ENCODE measurements around the gene OGA. TPM values are rescaled to one million over a fixed set of nuclear protein-coding genes. Genes with fewer than 3 reads are reported as not detected.

Gene OGA
- 407 TPM for total RNA-seq

DNA sequence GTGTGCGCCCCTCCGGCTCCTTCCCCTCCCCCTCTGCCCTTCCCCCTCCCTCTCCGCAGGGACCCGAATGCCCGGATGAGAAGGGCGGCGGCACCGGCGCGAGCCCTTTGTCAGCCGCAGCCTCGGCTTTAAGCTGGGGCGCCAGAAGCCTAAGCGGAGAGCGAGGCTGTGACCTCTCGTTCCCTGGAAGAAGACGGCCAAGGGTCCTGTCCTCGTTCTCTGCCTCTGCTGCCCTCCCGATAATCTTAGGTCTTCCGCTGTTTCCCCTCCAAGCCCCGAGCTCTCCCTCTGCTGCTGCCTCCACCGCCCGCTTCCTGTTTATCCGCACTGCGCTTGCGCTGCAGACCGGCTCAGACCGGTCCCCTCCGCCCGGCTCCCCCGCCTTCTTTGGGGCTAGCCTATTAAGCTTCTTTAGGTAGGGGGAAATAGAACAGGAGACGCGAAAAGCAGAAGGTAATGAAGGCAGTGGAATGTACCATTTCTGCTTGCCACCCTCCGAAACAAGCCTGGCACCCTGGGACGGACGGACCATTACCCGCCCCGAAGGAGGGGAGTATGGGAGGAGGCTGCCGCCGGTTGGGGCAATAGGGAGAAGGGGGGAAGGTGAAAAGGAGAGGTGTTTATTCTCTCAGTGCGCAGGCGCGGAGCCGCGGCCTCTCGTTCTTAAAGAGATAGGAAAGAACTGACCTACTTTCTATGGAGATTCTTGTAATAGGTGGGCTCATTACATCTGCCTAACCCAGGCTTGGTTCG, at the start of gene OGA:
OGA (minus strand) TSS at position 326 of the 753 bp plus-strand sequence. CDS start 422 bp downstream, outside the sequence.
- DNase-seq (ENCODE audit: low spot score in 2 of 2) (peak; percentile 91), FAIRE-seq (no peak)

DNA sequence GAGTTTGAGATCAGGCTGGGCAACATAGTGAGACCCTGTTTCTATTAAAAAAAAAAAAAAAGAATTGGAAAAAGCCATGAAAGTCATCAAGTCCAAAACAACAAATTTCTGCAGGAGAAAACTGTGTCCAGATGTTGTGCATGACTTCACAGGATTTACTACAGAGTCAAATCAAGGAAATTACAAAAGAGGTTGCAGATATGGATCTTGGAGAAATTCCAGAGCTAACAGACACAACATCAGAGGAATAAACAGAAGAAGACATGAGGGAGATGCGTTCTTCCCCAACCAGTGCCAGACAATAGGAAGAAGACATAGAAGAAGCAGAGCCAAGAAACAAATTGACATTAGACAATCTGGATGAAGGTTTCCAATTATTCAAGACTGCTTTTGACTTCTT, 49.7 kb upstream of the OGA start:
- FAIRE-seq: no peak
- no peak for DNase-seq (ENCODE audit: low spot score in 2 of 2)

DNA sequence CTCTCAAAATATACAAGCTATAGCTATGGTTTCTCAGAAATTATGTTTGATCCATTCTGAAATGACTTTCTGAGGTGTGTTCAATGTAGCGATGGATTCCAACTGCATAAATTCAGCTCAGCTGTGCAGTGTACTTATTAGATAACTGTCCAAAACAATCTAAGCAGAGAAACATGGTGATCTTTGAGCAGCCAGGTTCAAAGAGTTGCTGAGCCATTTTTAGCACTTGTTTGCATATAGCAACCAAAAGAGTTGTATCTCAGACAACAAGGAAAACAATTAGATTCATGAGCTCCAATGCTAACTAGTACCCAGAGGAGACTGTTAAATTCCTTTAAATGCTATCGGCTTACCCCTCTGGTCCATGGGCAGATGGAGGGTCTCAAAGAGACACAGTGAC, 41.3 kb upstream of the OGA start:
- DNase-seq (ENCODE audit: low spot score in 2 of 2) (no peak), FAIRE-seq (no peak)

DNA sequence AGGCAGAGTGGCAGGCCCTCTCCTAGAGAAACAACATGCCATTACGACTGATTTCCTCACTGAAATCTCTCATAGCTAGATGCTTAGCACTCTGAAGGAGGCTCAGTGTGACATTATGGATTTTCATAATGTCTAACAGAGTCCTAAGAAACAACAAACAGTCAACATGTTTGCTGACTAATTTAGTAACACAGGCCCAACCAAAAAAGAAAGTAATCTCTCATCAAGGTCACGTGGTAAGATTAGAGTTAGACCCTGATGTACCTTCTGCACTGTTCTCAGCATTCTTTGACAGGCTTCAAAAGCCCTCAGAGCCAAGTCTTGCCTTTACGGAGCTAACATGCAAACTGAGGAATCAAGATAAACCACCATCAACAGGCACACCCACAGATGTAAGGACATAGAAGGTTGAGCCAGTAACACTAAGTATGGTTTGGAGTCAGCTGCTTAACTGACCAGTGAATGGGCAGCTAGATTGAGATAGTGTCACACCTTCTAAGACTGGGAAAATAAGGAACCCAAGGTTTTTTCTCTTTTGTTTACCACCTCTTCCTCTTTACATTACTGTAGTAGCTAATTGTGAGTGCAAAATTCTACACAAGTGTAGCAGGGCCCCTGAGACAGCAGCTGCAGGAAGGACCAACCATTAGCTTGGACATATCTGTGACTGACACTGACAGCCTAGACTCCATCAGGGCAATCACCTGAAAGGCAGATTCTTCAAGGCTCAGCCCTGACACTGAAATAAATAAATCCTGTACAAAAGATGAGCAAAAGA, 40.7 kb upstream of the OGA start:
- no peak for DNase-seq (ENCODE audit: low spot score in 2 of 2)
- FAIRE-seq: no peak

DNA sequence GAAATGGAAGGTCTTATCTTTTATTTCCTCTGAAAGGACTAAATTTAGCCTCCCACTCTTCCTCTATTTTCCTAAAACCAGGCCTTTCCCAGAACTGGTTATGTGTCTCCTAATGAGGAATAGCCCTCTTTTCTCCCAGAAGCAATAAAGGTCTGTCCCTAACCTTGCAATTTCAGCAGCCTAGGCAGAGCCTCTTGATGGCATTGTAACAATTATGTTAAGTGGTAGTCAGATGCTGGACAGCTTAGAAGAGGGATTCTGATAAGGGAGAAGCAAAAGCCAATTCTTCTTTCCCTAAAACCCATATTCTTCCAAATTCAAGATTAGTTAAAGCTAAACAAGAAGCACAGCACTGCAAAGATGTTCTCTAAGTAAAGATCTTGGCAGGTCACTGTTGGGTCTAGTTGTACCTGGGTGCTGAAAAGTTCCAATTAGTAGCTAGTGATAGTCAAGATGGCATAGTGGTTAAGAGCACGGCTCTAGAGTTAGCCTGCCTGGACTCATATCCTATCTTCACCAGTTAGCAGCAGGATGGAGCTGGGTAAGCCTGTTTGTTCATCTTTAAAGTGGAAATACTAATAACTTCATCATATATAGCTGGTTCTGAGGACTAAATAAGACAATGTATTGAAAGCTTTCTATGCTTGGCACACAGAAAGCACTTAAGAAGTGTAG, 39.7 kb upstream of the OGA start:
- DNase-seq (ENCODE audit: low spot score in 2 of 2): no peak
- FAIRE-seq: no peak

DNA sequence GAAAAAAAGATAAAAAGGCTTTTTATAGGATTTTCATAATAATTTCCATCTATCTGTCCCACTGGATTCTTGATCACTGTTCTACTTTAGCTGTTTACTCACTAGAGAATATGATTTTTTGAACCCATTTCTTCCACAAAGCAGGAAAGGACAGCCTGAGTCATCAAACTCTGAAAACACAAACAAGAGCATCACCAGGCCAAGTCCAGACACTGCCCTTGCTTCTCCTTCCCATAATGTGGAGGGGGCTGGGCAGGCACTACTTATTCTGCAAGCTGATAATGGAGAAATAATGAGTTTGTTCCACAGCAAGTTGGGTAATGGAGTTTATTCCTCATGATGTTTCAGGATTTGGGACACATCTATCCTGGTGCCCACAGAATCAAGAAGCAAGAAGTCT, 38.4 kb upstream of the OGA start:
- no peak for FAIRE-seq
- DNase-seq (ENCODE audit: low spot score in 2 of 2): no peak

DNA sequence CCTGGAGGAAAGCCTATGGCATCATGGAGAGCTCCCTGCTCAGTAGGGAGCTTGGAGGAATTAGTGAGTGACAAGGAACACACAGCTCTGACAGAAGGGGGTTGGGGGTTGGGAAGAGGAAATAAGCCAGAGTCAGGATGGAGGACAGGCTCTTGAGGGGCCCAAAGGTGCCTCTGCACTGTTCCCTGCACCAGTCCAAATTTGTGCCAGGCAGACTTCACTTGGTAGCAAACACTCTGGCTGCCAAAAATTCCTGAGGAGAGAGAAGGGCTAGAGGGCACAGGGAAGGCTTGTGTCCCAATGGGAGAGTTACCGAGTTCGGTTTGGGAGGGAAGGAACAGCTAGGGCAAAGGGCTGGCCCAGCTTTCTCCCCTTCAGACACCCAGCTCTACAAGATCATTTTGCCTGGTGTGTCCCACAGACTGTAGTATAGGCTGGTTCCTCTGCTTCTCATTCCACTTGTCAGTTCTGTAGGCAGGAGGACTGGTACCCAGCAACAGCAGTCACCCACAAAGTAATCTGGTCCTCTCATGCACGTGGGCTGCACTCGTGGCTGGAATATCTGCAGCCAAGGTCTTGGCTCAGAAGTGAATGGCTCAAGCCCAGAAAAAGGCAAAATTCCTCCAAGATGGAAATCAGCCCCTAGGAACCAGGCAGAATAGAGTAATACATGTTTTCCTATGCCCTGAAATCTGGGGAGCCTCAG, 33.3 kb upstream of the OGA start:
- DNase-seq (ENCODE audit: low spot score in 2 of 2) (no peak), FAIRE-seq (no peak)

DNA sequence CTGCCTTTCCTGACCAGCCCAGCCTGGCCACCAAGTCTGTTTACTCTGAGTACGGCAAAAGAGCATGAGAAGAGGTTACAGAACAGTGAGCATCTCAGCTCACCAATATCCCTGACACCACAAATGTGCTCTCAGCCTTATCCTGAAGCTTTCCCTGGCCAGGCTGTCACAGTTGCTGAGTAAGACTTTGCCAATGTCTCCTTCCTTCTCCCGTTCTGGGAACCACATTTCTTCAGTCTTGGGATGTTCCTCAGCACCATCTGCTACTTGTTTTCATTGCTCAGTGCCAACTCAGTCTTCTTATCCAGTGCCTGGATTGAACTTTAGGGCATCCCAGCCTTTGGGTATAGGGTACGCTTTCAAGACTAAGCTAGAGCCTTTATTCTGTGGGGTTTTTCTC, 32.5 kb upstream of the OGA start:
- DNase-seq (ENCODE audit: low spot score in 2 of 2) (no peak), FAIRE-seq (no peak)

DNA sequence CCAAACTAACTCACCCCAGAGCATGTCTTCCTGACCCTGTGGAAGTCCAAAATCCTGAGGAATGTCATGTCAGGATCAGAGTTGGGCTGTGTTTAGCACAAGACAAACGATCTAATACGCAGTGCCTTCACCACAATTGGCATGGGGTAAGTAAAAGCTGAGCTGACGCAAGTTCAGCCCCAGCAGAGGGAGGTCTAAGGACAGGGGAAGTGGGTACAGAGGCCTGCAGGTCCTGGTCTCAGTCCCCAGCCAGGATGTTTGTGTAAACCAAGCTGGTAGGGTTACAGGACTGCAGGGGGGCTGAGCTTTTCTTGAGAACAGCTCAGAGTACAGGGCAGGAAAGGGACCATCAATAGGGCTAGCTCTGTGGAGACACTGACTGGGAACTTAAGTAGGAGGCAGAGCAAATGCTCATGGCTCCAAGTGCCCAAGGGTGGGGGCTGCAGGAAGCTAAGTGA, 30.7 kb upstream of the OGA start:
- FAIRE-seq (no peak), DNase-seq (ENCODE audit: low spot score in 2 of 2) (no peak)

DNA sequence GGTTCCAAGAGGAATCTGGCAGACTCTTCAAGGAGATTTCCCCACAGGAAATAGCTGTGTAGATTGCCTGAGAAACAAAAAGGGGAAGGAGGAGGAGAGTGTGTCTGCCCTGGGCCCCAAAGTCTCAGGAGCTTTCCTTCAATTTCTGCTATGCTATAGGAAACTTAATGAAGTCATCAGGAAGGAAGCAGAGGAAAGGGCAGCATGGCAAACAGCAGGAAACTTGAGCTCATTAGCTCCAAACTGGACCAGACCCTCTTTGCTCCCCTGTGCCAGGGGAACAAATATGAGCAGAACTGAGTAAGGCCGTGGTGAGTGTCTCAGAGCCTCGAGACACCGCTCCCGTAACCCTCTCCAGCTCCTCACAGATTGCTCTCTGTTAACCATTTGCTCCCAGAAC, 30.2 kb upstream of the OGA start:
- DNase-seq (ENCODE audit: low spot score in 2 of 2) (no peak), FAIRE-seq (no peak)

DNA sequence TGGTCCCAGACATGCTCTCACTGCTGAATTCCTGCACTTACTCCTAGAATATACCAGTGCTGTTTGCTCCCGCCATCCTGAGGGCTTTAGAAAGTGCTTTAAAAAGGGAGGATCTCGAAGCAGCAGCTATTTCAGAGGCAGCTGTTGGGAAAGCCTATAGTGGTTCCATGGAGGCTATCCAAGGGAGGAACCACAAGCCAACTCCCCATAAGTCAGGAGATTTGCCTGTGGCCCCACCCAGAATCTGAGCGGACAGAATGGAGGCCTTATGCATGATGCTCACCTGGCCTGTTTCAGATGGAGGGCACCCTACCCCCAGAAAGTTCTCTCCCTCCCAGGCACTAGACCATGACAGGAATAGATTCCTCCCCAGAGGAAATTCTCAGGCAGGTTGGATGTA, 27.6 kb upstream of the OGA start:
- DNase-seq (ENCODE audit: low spot score in 2 of 2) (no peak), FAIRE-seq (no peak)

DNA sequence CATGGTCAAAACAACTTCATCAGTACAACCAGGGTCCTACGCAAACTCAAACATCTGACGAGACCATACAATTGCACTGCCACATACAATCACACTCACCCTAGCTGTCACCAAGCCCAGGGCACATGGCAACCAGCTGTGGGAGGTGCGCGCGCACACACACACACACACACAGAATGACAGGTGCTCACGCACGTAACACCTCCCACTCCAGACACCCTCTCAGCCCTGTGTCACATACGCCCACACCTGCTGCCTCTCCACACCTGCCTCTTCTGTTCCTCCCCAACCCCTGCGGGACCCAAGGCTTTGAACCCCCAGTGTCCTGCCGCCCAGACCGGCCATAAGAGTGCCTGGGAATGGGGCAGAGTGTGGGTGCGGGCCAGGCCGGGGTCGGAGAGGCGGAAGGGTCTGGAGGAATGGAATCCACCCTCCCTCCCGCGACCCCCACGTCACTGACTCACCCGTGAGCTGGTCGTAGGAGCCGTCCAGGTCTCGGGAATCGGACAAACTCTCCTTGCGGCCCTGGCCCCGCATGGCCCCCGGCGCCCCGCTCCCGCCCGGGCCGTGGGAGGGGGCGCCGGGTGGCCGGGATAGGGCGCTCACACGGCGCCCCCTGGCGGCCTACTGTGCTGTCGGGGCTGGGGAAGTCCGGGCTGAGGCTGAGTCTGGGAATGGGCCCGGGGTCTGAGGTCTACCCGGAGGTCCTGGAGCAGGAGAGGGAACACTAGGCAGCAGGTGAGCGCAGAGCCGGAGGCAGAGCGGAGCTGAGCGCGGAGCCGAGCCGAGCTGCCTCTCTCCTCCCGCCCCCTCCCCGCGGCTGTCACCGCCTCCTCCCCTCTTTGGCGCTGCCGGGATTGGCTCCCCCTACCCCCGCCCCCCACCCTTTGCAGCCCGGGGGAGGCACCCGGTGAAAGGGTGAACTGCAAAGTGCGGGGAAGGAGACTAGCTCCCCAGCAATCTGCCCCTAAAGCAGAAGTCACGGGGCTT, 25.1 kb upstream of the OGA start, which contains the start of gene KCNIP2:
KCNIP2 (minus strand) TSS at position 769 of the 990 bp plus-strand sequence; CDS start at position 537, 232 bp downstream.
- peak in 1 of 2 donors; percentile 72 for DNase-seq (ENCODE audit: low spot score in 2 of 2)
- no peak for FAIRE-seq

DNA sequence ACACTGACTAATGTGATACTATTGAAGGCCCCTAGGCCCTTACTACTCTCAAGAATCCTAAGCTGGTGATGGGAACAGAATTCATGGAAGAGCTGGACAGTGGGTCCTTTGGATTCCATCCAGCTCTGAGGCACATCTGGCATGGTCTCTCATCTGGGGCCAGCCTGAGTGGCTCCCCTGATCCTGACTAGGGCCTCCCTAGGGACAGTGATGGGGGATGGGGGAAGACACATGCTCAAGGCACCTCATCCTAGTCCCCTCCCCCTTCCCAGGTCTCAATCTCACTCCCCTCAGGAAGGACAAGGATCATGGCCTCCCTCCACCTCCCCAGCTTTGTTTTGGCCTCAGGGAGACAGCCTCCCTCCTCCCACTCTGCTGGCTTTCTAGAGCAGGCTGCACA, 23.6 kb upstream of the OGA start:
- FAIRE-seq (no peak), DNase-seq (ENCODE audit: low spot score in 2 of 2) (no peak)

DNA sequence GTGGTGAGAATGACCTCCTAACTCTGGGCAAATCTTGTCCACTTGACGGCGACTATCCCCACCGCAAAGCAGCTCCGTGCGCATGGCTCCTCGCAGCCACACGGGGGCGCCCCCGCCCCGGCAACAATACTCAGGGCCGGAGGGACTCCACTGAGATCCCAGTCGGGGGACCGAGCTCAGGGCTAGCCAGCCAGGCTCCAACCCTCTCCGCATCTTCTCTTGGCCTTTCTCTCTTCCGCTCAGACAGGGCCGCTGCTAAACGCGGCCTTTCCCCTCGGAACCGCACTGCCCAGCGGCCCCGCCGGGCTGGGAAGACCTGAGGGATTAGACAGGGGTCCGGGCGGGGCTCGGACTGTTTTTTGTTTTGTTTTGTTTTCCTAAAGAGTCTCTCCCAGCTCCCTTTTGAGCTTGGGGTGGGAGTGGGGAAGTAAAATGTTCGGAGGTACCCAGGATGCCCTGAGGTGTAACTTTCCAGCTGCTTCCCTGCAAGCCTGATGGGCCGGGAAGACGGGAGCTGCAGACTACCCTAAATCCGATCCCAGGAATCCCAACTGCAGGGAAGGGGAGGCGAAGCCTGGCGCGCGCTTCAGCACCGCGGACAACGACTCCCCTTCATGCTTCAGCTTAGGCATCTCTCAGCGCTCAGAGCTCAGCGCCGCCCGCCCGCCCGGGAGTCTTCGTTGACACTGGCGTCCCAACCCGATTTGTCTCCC, 22.7 kb upstream of the OGA start:
- FAIRE-seq: no peak

DNA sequence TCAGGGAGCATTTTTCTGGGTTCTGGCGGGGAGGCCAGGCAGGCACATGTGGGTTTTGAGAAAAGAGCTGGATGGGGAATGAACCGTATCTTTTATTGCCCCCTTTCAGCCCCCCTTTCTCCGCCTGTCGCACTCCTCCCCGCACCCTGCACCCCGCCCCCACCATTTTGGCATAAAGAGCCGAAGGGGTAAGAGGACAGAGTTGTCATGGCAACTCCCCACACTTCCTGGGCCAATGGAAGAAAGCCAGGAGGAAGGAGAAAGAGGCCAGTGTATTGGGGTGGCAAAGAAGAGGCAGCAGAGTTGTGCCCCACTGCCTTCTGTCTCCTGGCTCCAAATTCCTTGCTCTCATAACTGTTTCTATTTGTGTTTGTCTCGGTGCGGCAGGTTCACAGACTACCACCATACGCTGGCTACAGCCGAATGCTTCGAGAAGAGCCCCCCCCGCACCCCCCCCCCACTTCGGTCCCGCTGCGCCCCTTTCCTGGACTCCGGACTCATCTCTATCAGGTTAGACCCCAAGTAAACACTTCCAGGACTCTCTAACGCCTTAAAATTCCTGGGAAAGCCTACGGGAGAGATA, 21.9 kb upstream of the OGA start:
- FAIRE-seq: no peak
- peak in 1 of 2 donors; percentile 67 for DNase-seq (ENCODE audit: low spot score in 2 of 2)

More for the DNA sequence above, 22.7 kb upstream of the OGA start:
- peak; percentile 83 to 85 for DNase-seq (ENCODE audit: low spot score in 2 of 2)

DNA sequence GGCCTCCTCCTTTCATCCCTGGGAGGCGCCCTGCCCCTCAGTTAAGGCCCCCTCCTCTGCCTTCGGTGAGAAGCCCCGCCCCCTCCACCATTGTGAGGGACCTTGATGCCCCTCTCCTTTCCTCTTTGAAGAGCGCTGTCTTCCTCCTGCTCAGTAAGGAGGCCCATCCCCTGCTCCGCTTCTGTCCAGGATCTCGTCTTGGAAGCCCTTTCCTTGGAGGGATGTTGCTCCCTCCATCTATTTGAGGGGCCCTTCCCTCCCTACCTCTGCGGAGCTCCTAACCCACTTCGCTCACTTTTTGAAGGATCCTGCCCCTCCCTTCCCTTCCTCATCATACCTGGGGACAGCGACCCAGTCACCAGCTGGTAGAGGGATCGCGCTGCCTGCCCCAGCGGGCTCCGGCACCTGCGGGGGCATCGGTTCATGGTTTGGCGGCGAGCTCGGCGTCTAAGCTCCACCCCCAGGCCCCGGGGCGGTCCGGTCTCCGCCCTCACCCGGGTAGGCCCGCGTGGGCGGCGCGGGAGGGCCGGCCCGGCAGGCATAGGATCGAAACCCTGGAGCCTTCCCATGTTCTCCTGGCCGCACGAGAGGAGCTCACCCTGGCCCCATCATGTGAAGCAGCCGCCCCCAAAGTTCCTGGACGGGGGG, 21.3 kb upstream of the OGA start:
- no peak for FAIRE-seq
- DNase-seq (ENCODE audit: low spot score in 2 of 2): peak in 1 of 2 donors; percentile 74

DNA sequence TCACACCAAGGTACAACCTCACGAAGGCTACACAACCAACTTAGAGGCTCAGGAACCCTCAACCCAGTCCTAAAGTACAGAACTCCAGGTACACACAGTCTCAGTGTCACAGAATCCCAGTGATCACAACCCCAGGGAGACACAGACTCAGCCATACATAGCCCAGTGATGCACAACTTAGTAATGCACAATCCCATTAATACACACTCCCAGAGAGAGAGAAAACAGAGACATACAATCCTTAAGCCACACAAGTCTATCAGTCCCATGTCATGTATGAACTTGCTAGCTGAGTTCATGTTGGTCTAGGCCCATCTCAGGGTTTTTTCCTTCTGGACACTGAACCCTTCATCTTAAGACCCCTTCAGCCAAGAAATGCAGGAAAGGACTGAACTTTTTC, 20.8 kb upstream of the OGA start:
- DNase-seq (ENCODE audit: low spot score in 2 of 2) (no peak), FAIRE-seq (no peak)
